ENCODE measurements around the gene PCDHB15.
"Not testable (repeated sequence)": the region's sequence is repeated elsewhere in the genome, so short reads cannot be mapped to it uniquely, and the experiment has no call there.

The PCDHB15 gene

DNA sequence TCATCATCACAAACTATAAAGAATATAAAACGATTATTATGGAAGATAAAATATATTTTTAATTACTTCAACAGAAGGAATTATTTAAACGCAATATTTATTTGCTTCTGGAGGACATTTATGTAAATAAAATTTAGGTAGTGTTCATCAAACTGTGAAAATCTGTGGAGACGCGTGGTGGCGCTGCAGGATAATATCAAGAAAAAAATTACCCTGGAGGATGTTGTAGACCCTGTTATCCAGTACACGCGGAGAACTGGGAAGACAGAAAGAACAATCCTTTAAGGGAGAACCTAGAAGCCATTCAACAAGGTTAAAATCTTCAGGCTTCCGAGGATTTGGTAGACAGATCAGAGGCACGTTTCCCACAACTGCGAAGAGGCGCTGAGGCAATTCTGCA, 36.7 kb upstream of the PCDHB15 start, which contains the start of gene PCDHB12:
Gene PCDHB12 (plus strand): TSS at position 242 of the 400 bp plus-strand sequence. CDS start 189 bp downstream, outside the sequence.
- H2BK15ac ChIP-seq (replicated peaks; ENCODE audit: low read depth) = no peak within 1 kb of the TSS
- DNase-seq = peak; percentile 45
- no peaks in the 10 kb centered on the region for H3K79me1 ChIP-seq (ENCODE audit: low read length)

DNA sequence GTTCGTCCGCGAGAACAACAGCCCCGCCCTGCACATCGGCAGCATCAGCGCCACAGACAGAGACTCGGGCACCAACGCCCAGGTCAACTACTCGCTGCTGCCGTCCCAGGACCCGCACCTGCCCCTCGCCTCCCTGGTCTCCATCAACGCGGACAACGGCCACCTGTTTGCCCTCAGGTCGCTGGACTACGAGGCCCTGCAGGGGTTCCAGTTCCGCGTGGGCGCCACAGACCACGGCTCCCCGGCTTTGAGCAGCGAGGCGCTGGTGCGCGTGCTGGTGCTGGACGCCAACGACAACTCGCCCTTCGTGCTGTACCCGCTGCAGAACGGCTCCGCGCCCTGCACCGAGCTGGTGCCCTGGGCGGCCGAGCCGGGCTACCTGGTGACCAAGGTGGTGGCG, 34.9 kb upstream of the PCDHB15 start:
- H3K4me3 ChIP-seq (ENCODE audit: low read length); H3K4me2 ChIP-seq (ENCODE audit: low read length); H3K27ac ChIP-seq (ENCODE audit: low read depth, low read length); H3K79me1 ChIP-seq (ENCODE audit: low read length); H3K23ac ChIP-seq (ENCODE audit: low read length); H3K36me3 ChIP-seq (ENCODE audit: control insufficient read depth, insufficient read depth, low read length); H2BK15ac ChIP-seq (replicated peaks; ENCODE audit: low read depth); H2AK5ac ChIP-seq (ENCODE audit: low read length); H4K5ac ChIP-seq (ENCODE audit: low read length); H2BK5ac ChIP-seq (ENCODE audit: low read length); H3K9ac ChIP-seq (ENCODE audit: low read length); H3K4me1 ChIP-seq (ENCODE audit: control insufficient read depth, low read depth, low read length); H3K27me3 ChIP-seq (ENCODE audit: insufficient read depth, low read length, poor library complexity); H3K4ac ChIP-seq (ENCODE audit: low read depth, low read length); H3K18ac ChIP-seq (ENCODE audit: low read length); H3K56ac ChIP-seq (ENCODE audit: low read length); H3K79me2 ChIP-seq (ENCODE audit: control insufficient read depth, insufficient read depth, low read length); H4K8ac ChIP-seq (ENCODE audit: low read depth, low read length); DNase-seq; H2BK120ac ChIP-seq (ENCODE audit: low read depth, low read length): not testable (repeated sequence)
- WGBS (ENCODE audit: extremely low coverage, insufficient coverage, low lambda C conversion rate) = no CpG with 5 or more reads among the region's 39 CpGs

More for the DNA sequence above, 36.7 kb upstream of the PCDHB15 start, which contains the start of gene PCDHB12:
- H2BK120ac ChIP-seq (ENCODE audit: low read depth, low read length) = no peak within 1 kb of the TSS
- no peak within 1 kb of the TSS for H2AK5ac ChIP-seq (ENCODE audit: low read length)
- no CpG with 5 or more reads among the region's 11 CpGs for WGBS (ENCODE audit: extremely low coverage, insufficient coverage, low lambda C conversion rate)
- H3K4ac ChIP-seq (ENCODE audit: low read depth, low read length) = no peak within 1 kb of the TSS
- no peaks in the 10 kb centered on the region for H3K4me1 ChIP-seq (ENCODE audit: control insufficient read depth, low read depth, low read length)
- H3K23ac ChIP-seq (ENCODE audit: low read length) = no peak within 1 kb of the TSS
- H4K5ac ChIP-seq (ENCODE audit: low read length) = no peak within 1 kb of the TSS
- H2BK5ac ChIP-seq (ENCODE audit: low read length) = no peak within 1 kb of the TSS
- no peaks in the 10 kb centered on the region for H3K79me2 ChIP-seq (ENCODE audit: control insufficient read depth, insufficient read depth, low read length)
- peak within 1 kb of the TSS; percentile 39 for H4K8ac ChIP-seq (ENCODE audit: low read depth, low read length)
- H3K4me2 ChIP-seq (ENCODE audit: low read length) = no peak within 1 kb of the TSS
- no peak within 1 kb of the TSS for H3K18ac ChIP-seq (ENCODE audit: low read length)
- no peaks in the 10 kb centered on the region for H3K36me3 ChIP-seq (ENCODE audit: control insufficient read depth, insufficient read depth, low read length)
- no peak within 1 kb of the TSS for H3K9ac ChIP-seq (ENCODE audit: low read length)
- no peaks in the 10 kb centered on the region for H3K27me3 ChIP-seq (ENCODE audit: insufficient read depth, low read length, poor library complexity)
- no peak within 1 kb of the TSS for H3K27ac ChIP-seq (ENCODE audit: low read depth, low read length)
- no peak within 1 kb of the TSS for H3K4me3 ChIP-seq (ENCODE audit: low read length)
- no peak within 1 kb of the TSS for H3K56ac ChIP-seq (ENCODE audit: low read length)

DNA sequence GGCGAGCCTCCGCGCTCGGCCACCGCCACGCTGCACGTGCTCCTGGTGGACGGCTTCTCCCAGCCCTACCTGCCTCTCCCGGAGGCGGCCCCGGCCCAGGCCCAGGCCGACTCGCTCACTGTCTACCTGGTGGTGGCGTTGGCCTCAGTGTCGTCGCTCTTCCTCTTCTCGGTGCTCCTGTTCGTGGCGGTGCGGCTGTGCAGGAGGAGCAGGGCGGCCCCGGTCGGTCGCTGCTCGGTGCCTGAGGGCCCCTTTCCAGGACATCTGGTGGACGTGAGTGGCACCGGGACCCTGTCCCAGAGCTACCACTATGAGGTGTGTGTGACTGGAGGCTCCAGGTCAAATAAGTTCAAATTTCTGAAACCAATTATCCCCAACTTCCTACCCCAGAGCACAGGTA, 34.3 kb upstream of the PCDHB15 start:
- no CpG with 5 or more reads among the region's 27 CpGs for WGBS (ENCODE audit: extremely low coverage, insufficient coverage, low lambda C conversion rate)
- H3K56ac ChIP-seq (ENCODE audit: low read length); H3K79me1 ChIP-seq (ENCODE audit: low read length); H4K5ac ChIP-seq (ENCODE audit: low read length); H3K9ac ChIP-seq (ENCODE audit: low read length); DNase-seq; H2BK120ac ChIP-seq (ENCODE audit: low read depth, low read length); H3K27ac ChIP-seq (ENCODE audit: low read depth, low read length); H4K8ac ChIP-seq (ENCODE audit: low read depth, low read length); H3K18ac ChIP-seq (ENCODE audit: low read length); H3K4ac ChIP-seq (ENCODE audit: low read depth, low read length); H3K23ac ChIP-seq (ENCODE audit: low read length); H2BK15ac ChIP-seq (replicated peaks; ENCODE audit: low read depth); H3K36me3 ChIP-seq (ENCODE audit: control insufficient read depth, insufficient read depth, low read length); H3K4me3 ChIP-seq (ENCODE audit: low read length); H3K27me3 ChIP-seq (ENCODE audit: insufficient read depth, low read length, poor library complexity); H3K4me1 ChIP-seq (ENCODE audit: control insufficient read depth, low read depth, low read length); H3K4me2 ChIP-seq (ENCODE audit: low read length); H2BK5ac ChIP-seq (ENCODE audit: low read length); H2AK5ac ChIP-seq (ENCODE audit: low read length); H3K79me2 ChIP-seq (ENCODE audit: control insufficient read depth, insufficient read depth, low read length): not testable (repeated sequence)

DNA sequence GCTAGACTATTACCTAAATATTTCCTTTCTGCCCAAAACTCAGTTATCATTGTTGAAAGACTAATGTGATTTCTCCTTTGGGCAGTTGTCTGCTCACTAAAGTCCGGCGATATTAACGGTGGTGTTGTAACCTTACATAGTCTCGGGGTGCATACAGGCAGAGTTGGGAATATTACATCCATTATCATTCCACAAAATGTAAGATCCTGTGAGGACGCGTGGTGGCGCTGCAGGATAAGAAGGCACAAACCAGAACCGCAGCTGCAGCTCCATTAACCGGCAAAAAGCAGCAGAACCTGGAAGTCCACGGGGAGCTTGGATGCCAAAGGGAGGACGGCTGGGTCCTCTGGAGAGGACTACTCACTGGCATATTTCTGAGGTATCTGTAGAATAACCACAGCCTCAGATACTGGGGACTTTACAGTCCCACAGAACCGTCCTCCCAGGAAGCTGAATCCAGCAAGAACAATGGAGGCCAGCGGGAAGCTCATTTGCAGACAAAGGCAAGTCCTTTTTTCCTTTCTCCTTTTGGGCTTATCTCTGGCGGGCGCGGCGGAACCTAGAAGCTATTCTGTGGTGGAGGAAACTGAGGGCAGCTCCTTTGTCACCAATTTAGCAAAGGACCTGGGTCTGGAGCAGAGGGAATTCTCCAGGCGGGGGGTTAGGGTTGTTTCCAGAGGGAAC, 31.4 kb upstream of the PCDHB15 start, which contains the start of gene PCDHB13:
Gene PCDHB13 (plus strand): TSS at position 264 of the 684 bp plus-strand sequence. CDS start 205 bp downstream, at position 469.
- H3K4me3 ChIP-seq (ENCODE audit: low read length) = not testable (repeated sequence)

DNA sequence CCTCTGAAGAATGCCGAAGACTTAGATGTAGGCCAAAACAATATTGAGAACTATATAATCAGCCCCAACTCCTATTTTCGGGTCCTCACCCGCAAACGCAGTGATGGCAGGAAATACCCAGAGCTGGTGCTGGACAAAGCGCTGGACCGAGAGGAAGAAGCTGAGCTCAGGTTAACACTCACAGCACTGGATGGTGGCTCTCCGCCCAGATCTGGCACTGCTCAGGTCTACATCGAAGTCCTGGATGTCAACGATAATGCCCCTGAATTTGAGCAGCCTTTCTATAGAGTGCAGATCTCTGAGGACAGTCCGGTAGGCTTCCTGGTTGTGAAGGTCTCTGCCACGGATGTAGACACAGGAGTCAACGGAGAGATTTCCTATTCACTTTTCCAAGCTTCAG, 30.6 kb upstream of the PCDHB15 start:
- H3K36me3 ChIP-seq (ENCODE audit: control insufficient read depth, insufficient read depth, low read length); H2BK15ac ChIP-seq (replicated peaks; ENCODE audit: low read depth); H2BK120ac ChIP-seq (ENCODE audit: low read depth, low read length); H3K79me1 ChIP-seq (ENCODE audit: low read length); H3K79me2 ChIP-seq (ENCODE audit: control insufficient read depth, insufficient read depth, low read length); H3K4ac ChIP-seq (ENCODE audit: low read depth, low read length); H3K27me3 ChIP-seq (ENCODE audit: insufficient read depth, low read length, poor library complexity); H2AK5ac ChIP-seq (ENCODE audit: low read length); H3K27ac ChIP-seq (ENCODE audit: low read depth, low read length); H3K9ac ChIP-seq (ENCODE audit: low read length); H4K5ac ChIP-seq (ENCODE audit: low read length); H3K4me3 ChIP-seq (ENCODE audit: low read length); H3K4me1 ChIP-seq (ENCODE audit: control insufficient read depth, low read depth, low read length); H3K4me2 ChIP-seq (ENCODE audit: low read length); H3K56ac ChIP-seq (ENCODE audit: low read length); DNase-seq; H2BK5ac ChIP-seq (ENCODE audit: low read length); H3K23ac ChIP-seq (ENCODE audit: low read length); H4K8ac ChIP-seq (ENCODE audit: low read depth, low read length): not testable (repeated sequence)
- WGBS (ENCODE audit: extremely low coverage, insufficient coverage, low lambda C conversion rate) = no CpG with 5 or more reads among the region's 12 CpGs
- peak overlapping the region; percentile 7 for H3K18ac ChIP-seq (ENCODE audit: low read length)

More for the DNA sequence above, 31.4 kb upstream of the PCDHB15 start, which contains the start of gene PCDHB13:
- not testable (repeated sequence) for H3K79me1 ChIP-seq (ENCODE audit: low read length); H3K23ac ChIP-seq (ENCODE audit: low read length); H4K5ac ChIP-seq (ENCODE audit: low read length); H3K56ac ChIP-seq (ENCODE audit: low read length); H3K79me2 ChIP-seq (ENCODE audit: control insufficient read depth, insufficient read depth, low read length); H4K8ac ChIP-seq (ENCODE audit: low read depth, low read length); H3K4me2 ChIP-seq (ENCODE audit: low read length); H2BK5ac ChIP-seq (ENCODE audit: low read length); H2BK15ac ChIP-seq (replicated peaks; ENCODE audit: low read depth); H2AK5ac ChIP-seq (ENCODE audit: low read length); H3K9ac ChIP-seq (ENCODE audit: low read length); H2BK120ac ChIP-seq (ENCODE audit: low read depth, low read length); H3K27me3 ChIP-seq (ENCODE audit: insufficient read depth, low read length, poor library complexity); H3K4ac ChIP-seq (ENCODE audit: low read depth, low read length); H3K36me3 ChIP-seq (ENCODE audit: control insufficient read depth, insufficient read depth, low read length); H3K27ac ChIP-seq (ENCODE audit: low read depth, low read length); H3K4me1 ChIP-seq (ENCODE audit: control insufficient read depth, low read depth, low read length)
- peak; percentile 76 for DNase-seq
- H3K18ac ChIP-seq (ENCODE audit: low read length) = peak within 1 kb of the TSS; percentile 7
- WGBS (ENCODE audit: extremely low coverage, insufficient coverage, low lambda C conversion rate) = no CpG with 5 or more reads among the region's 18 CpGs

DNA sequence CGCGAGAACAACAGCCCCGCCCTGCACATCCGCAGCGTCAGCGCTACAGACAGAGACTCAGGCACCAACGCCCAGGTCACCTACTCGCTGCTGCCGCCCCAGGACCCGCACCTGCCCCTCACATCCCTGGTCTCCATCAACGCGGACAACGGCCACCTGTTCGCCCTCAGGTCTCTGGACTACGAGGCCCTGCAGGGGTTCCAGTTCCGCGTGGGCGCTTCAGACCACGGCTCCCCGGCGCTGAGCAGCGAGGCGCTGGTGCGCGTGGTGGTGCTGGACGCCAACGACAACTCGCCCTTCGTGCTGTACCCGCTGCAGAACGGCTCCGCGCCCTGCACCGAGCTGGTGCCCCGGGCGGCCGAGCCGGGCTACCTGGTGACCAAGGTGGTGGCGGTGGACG, 29.7 kb upstream of the PCDHB15 start:
- H3K4me3 ChIP-seq (ENCODE audit: low read length); H3K9ac ChIP-seq (ENCODE audit: low read length); H3K18ac ChIP-seq (ENCODE audit: low read length); H3K23ac ChIP-seq (ENCODE audit: low read length); H2AK5ac ChIP-seq (ENCODE audit: low read length); H4K5ac ChIP-seq (ENCODE audit: low read length); H3K4me1 ChIP-seq (ENCODE audit: control insufficient read depth, low read depth, low read length); H2BK5ac ChIP-seq (ENCODE audit: low read length); H3K4me2 ChIP-seq (ENCODE audit: low read length); H3K27ac ChIP-seq (ENCODE audit: low read depth, low read length); H3K56ac ChIP-seq (ENCODE audit: low read length); H3K4ac ChIP-seq (ENCODE audit: low read depth, low read length); H3K79me1 ChIP-seq (ENCODE audit: low read length); H2BK15ac ChIP-seq (replicated peaks; ENCODE audit: low read depth); H3K79me2 ChIP-seq (ENCODE audit: control insufficient read depth, insufficient read depth, low read length); H2BK120ac ChIP-seq (ENCODE audit: low read depth, low read length); H3K27me3 ChIP-seq (ENCODE audit: insufficient read depth, low read length, poor library complexity); H3K36me3 ChIP-seq (ENCODE audit: control insufficient read depth, insufficient read depth, low read length); H4K8ac ChIP-seq (ENCODE audit: low read depth, low read length); DNase-seq: not testable (repeated sequence)
- WGBS (ENCODE audit: extremely low coverage, insufficient coverage, low lambda C conversion rate) = no CpG with 5 or more reads among the region's 40 CpGs

All from mesendoderm (in vitro differentiated cells).